Common myeloid progenitor, CD34-positive (primary cell): Measurements from ENCODE around the gene TDRD12.

Source experiments
- CTCF ChIA-PET: fragments of 350-600 bp; sonication (Branson Sonifier 250); formaldehyde crosslinking; loops from one replicate; lab custom pipeline; 2021; ENCODE audit warnings: antibody characterized with exemption; lab: Charles Lee
- POLR2A ChIA-PET: fragments of 350-600 bp; sonication (Branson Sonifier 250); formaldehyde crosslinking; loops from one replicate; lab custom pipeline; 2021; ENCODE audit warnings: antibody characterized with exemption; lab: Charles Lee
- DNase-seq, 3 donors: peaks; one replicate each; pipeline versions ENCODE4 v3.0.0 to v3.0.0-alpha.2; 2013
- H3K27ac ChIP-seq, 2 experiments: 1 replicate in 1 of 2; 2 replicates in 1 of 2; pipeline ENCODE4 v1.7.0; 2013; ENCODE audit warnings: inconsistent platforms in 2 of 2, low read length in 2 of 2, mild to moderate bottlenecking in 2 of 2, low read depth in 1 of 2, moderate library complexity in 1 of 2; ENCODE audit not compliant: severe bottlenecking in 2 of 2, insufficient read depth in 1 of 2, poor library complexity in 1 of 2
- H3K27me3 ChIP-seq, 5 experiments: replicated peaks in 2 of 5; 1 replicate in 3 of 5; 2 replicates in 2 of 5; pipeline versions ENCODE4 v1.6.1 to v1.7.0; 2013; ENCODE audit warnings: low read length in 4 of 5, mild to moderate bottlenecking in 2 of 5, moderate library complexity in 2 of 5, inconsistent platforms in 1 of 5; ENCODE audit not compliant: insufficient read depth in 5 of 5, control insufficient read depth in 4 of 5
- H3K36me3 ChIP-seq, 4 experiments: 1 replicate in 2 of 4; 2 replicates in 2 of 4; pipeline versions ENCODE4 v1.6.1 to v1.7.0; 2013; ENCODE audit warnings: low read length in 3 of 4, control low read depth in 1 of 4, mild to moderate bottlenecking in 1 of 4; ENCODE audit not compliant: control insufficient read depth in 4 of 4, insufficient read depth in 4 of 4
- H3K4me1 ChIP-seq, 4 experiments: 1 replicate in 3 of 4; 2 replicates in 1 of 4; pipeline versions ENCODE4 v1.6.1 to v1.7.1; 2013; ENCODE audit warnings: low read length in 3 of 4, mild to moderate bottlenecking in 3 of 4, control low read depth in 1 of 4, inconsistent platforms in 1 of 4, moderate library complexity in 1 of 4; ENCODE audit not compliant: control insufficient read depth in 4 of 4, insufficient read depth in 4 of 4; ENCODE audit errors: control extremely low read depth in 1 of 4
- H3K4me3 ChIP-seq, 7 experiments: 1 replicate in 4 of 7; 2 replicates in 3 of 7; pipeline versions ENCODE4 v1.5.1 to v1.7.0; 2013; ENCODE audit warnings: mild to moderate bottlenecking in 7 of 7, low read length in 6 of 7, moderate library complexity in 6 of 7, inconsistent platforms in 2 of 7, low read depth in 2 of 7, control low read depth in 1 of 7; ENCODE audit not compliant: insufficient read depth in 4 of 7, control insufficient read depth in 1 of 7; ENCODE audit errors: extremely low read depth in 1 of 7
- H3K9me3 ChIP-seq, 5 experiments: 1 replicate in 4 of 5; 2 replicates in 1 of 5; pipeline versions ENCODE4 v1.6.1 to v1.7.1; 2013; ENCODE audit warnings: low read length in 4 of 5, mild to moderate bottlenecking in 2 of 5, inconsistent platforms in 1 of 5, low read depth in 1 of 5, moderate library complexity in 1 of 5; ENCODE audit not compliant: control insufficient read depth in 4 of 5, insufficient read depth in 2 of 5; ENCODE audit errors: control extremely low read depth in 1 of 5
- WGBS: methylation state at CpG from one replicate; pipeline ENCODE4 v1.1.5; 2013; ENCODE audit not compliant: insufficient coverage; 5-methylcytosine and 5-hydroxymethylcytosine counted together

TDRD12 gene

DNA sequence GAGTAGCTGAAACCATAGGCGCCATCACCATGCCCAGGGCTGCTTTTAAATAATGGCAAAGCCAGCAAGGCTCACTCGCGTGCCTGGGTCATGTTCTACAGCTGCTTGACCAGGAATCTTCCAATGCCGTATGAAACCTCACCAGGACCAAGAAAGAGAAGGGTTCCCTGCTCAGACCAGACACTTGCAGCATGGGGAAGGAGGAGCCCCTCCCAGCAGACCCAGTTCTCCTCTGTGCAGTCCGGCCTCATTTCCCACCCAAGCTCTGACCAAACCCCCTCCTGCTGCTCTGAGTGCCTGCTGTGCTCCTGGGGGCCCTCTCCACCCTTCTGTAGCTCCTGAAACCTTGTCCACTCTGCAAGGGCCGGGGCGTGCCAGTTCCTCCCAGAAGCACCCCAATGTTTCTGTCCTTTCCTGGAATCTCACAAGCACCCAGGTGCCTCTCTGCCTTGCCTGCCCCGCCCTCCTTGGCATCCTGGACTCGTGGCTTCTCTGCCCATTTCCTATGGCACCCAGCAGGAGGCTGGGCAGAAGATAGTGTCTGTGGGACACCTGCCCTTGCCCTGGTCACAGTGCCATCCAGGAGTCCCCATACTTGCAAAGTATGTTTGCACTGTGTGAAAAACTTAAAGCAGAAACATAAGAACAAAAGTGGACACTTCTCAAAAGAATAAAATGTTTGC is 156.8 kb downstream of the TDRD12 start:
- no peak for DNase-seq
- no peaks in the 10 kb centered on the region for H3K4me1 ChIP-seq
- no peaks in the 10 kb centered on the region for H3K9me3 ChIP-seq
- no peak overlapping the region for H3K4me3 ChIP-seq
- WGBS = 94% methylated on average over 8 of the region's 9 CpGs
- H3K27ac ChIP-seq = no peak overlapping the region
- H3K36me3 ChIP-seq = peaks cover 0 to 13% (median 4%) of the 10 kb centered on the region in 4 experiments
- CTCF ChIA-PET = no interaction called here
- no peaks in the 10 kb centered on the region for H3K27me3 ChIP-seq
- POLR2A ChIA-PET = no interaction called here

DNA sequence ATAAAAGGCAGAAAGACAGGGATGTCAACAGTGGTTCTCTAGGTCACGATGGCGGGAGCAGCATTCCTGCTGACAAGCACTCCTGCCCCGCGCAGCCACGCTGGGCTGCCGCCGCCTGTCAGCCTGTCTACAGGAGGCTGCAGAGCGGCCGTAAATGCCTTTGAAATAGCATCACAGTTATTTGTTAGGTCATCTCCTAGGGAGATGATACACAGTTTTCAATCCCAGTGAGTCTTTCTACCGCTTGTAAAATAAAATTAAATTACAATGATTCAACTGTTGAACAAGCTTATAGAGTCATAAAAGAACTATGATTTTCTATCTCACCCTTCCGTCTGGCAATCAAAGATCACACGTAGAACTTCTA is 157.3 kb downstream of the TDRD12 start:
- CTCF ChIA-PET = no interaction called here

More for the DNA sequence above, 157.3 kb downstream of the TDRD12 start:
- Histone ChIP-seq H3K4me3 (no peak overlapping the region), H3K27me3 (no peaks in the 10 kb centered on the region), H3K9me3 (no peaks in the 10 kb centered on the region), H3K36me3 (peaks cover 0 to 15% (median 4%) of the 10 kb centered on the region in 4 experiments), H3K4me1 (no peaks in the 10 kb centered on the region), H3K27ac (no peak overlapping the region)
- no peak for DNase-seq
- POLR2A ChIA-PET = no interaction called here
- 97% methylated on average over 8 of the region's 12 CpGs for WGBS
